Nephron (organoid): ENCODE results near the gene PTPN20.
"Not testable (repeated sequence)": the region's sequence is repeated elsewhere in the genome, so short reads cannot be mapped to it uniquely, and the experiment has no call there.

Experiments used
- H3K27ac Mint-ChIP-seq, 3 experiments: 2 replicates each; pipeline ENCODE4 v1.8.0; 2020; ENCODE audit warnings: mixed read lengths in 3 of 3, mild to moderate bottlenecking in 2 of 3, moderate library complexity in 1 of 3
- H3K27me3 Mint-ChIP-seq: 2 replicates; pipeline ENCODE4 v1.8.0; 2021; ENCODE audit warnings: low read depth, mild to moderate bottlenecking, moderate library complexity, mixed read lengths
- H3K36me3 Mint-ChIP-seq: 2 replicates; pipeline ENCODE4 v1.8.0; 2020; ENCODE audit warnings: low read depth, mixed read lengths
- H3K4me1 Mint-ChIP-seq: 2 replicates; pipeline ENCODE4 v1.8.0; 2020; ENCODE audit warnings: mixed read lengths
- H3K4me3 Mint-ChIP-seq, 3 experiments: 2 replicates each; pipeline ENCODE4 v1.8.0; 2020; ENCODE audit warnings: mild to moderate bottlenecking in 3 of 3, mixed read lengths in 3 of 3, moderate library complexity in 2 of 3
- H3K9me3 Mint-ChIP-seq: 2 replicates; pipeline ENCODE4 v1.8.0; 2020; ENCODE audit warnings: mixed read lengths
- CTCF ChIP-seq, 3 experiments: fragments of 200-600 bp; sonication (generic); IDR thresholded peaks; one replicate each; pipeline ENCODE4 v1.5.0; 2021; ENCODE audit warnings: antibody characterized with exemption in 3 of 3; ENCODE audit not compliant: unreplicated experiment in 3 of 3

Gene PTPN20, protein sequence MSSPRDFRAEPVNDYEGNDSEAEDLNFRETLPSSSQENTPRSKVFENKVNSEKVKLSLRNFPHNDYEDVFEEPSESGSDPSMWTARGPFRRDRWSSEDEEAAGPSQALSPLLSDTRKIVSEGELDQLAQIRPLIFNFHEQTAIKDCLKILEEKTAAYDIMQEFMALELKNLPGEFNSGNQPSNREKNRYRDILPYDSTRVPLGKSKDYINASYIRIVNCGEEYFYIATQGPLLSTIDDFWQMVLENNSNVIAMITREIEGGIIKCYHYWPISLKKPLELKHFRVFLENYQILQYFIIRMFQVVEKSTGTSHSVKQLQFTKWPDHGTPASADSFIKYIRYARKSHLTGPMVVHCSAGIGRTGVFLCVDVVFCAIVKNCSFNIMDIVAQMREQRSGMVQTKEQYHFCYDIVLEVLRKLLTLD

DNA sequence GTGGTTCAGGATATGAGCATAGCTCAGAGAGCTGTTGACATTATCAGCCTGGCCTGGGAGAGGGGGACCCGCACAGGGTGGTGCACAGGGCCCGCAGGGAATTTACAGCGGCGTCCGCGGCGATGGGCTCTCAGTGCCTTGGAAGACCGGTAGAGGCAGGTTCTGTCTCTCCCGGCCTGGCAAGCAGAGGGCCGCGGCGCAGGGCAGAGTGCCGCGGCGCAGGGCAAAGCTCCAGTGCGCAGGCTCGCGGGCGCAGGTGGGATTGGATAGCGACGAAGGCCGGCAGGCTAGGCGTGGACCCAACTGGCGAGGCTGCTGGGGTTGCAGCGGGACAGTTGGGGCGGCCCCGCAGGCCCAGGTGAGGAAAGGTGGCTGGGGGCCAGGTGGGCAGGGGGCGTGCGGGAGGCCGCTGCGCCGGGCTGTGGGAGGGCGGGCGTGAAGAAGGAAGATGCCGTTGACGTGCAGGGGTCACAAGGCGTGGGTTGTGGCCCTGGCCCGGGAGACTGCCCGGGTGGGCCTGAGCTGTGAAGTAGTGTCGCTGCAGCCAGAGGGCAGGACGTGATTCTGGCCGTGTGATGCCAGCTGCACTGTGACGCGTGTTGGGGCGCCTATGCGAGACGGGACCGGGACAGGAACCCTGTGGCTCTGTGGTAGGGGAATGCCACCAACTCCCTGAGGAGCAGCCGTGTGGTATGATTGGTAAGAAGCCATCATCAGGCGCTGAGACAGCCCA is at the start of gene PTPN20:
Gene PTPN20, plus strand, starts transcription at position 285 of the 733 bp plus-strand sequence. CDS start 21,072 bp downstream, outside the sequence.
- not testable (repeated sequence) for H3K27me3 Mint-ChIP-seq, H3K4me3 Mint-ChIP-seq, H3K36me3 Mint-ChIP-seq, H3K27ac Mint-ChIP-seq, H3K9me3 Mint-ChIP-seq, H3K4me1 Mint-ChIP-seq

- not testable (repeated sequence) for H3K36me3 Mint-ChIP-seq, H3K27me3 Mint-ChIP-seq, H3K9me3 Mint-ChIP-seq, H3K4me1 Mint-ChIP-seq, H3K27ac Mint-ChIP-seq, H3K4me3 Mint-ChIP-seq
Observed at GRCh38 chr10:46869716-46870115, 41.5 kb upstream of the PTPN20 start.

DNA sequence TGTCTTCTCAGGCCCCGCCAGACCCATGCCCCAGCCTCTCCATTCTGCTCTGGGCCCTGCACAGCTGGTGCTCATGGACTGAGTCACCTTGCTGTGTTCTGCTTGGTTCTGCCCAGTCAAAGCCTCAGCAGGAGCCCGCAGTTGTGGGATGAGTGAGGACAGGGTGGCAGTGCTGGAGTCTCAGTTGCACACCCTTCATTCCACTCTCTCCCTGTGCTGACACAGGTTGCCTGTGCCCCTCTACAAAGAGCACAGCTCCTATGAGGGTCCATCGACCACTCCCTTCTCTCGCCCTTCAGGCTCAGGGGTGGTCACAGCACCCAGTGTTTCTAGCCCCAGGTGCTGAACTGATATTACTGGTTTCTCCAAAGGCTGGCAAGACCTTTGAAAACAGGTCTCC is 39.6 kb upstream of the PTPN20 start:
- H3K27ac Mint-ChIP-seq, H3K4me1 Mint-ChIP-seq, H3K9me3 Mint-ChIP-seq, H3K27me3 Mint-ChIP-seq, H3K36me3 Mint-ChIP-seq, H3K4me3 Mint-ChIP-seq: not testable (repeated sequence)

GRCh38 chr10:46875304-46875703 is 35.9 kb upstream of the PTPN20 start:
- not testable (repeated sequence) for H3K4me1 Mint-ChIP-seq, H3K4me3 Mint-ChIP-seq, H3K27me3 Mint-ChIP-seq, H3K36me3 Mint-ChIP-seq, H3K27ac Mint-ChIP-seq, H3K9me3 Mint-ChIP-seq

GRCh38 chr10:46876773-46877172 is 34.5 kb upstream of the PTPN20 start:
- not testable (repeated sequence) for H3K36me3 Mint-ChIP-seq, H3K9me3 Mint-ChIP-seq, H3K27ac Mint-ChIP-seq, H3K4me3 Mint-ChIP-seq, H3K4me1 Mint-ChIP-seq, H3K27me3 Mint-ChIP-seq

GRCh38 chr10:46878761-46879160 is 32.5 kb upstream of the PTPN20 start:
- not testable (repeated sequence) for H3K36me3 Mint-ChIP-seq, H3K27me3 Mint-ChIP-seq, H3K9me3 Mint-ChIP-seq, H3K27ac Mint-ChIP-seq, H3K4me1 Mint-ChIP-seq, H3K4me3 Mint-ChIP-seq

- TF ChIP-seq CTCF (IDR thresholded peaks at IDR 0.05; ENCODE audit: unreplicated experiment in 3 of 3) = peak in 1 of 3 experiments; percentile 22
- not testable (repeated sequence) for H3K27ac Mint-ChIP-seq, H3K4me1 Mint-ChIP-seq, H3K27me3 Mint-ChIP-seq, H3K4me3 Mint-ChIP-seq, H3K36me3 Mint-ChIP-seq, H3K9me3 Mint-ChIP-seq
Observed at GRCh38 chr10:46890813-46891611, 20.2 kb upstream of the PTPN20 start.

GRCh38 chr10:46896762-46897692 is 14.2 kb upstream of the PTPN20 start:
- H3K36me3 Mint-ChIP-seq, H3K4me1 Mint-ChIP-seq, H3K4me3 Mint-ChIP-seq, H3K27ac Mint-ChIP-seq, H3K9me3 Mint-ChIP-seq, H3K27me3 Mint-ChIP-seq: not testable (repeated sequence)

DNA sequence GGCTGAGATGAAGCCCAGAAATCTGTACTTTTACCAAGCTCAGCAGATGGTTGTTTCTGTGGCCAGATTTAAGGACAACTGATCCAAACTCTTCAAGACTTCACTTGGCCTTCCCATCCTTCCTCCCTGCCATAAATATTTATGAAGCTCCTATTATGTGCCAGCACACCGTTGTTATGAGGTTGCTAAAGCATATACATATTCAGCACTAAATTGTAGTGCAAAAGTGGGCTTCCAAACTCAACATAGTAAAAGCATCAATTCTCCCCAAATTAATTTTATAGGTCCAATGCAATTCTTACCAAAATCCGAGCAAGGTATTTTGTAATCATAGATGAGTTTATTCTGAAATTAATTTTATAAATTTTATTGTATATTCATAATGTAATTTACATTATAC is 10.0 kb upstream of the PTPN20 start:
- H3K36me3 Mint-ChIP-seq, H3K9me3 Mint-ChIP-seq, H3K27ac Mint-ChIP-seq, H3K27me3 Mint-ChIP-seq, H3K4me1 Mint-ChIP-seq, H3K4me3 Mint-ChIP-seq: not testable (repeated sequence)

GRCh38 chr10:46903874-46904273 is 7.4 kb upstream of the PTPN20 start:
- H3K36me3 Mint-ChIP-seq, H3K9me3 Mint-ChIP-seq, H3K27me3 Mint-ChIP-seq, H3K4me1 Mint-ChIP-seq, H3K4me3 Mint-ChIP-seq, H3K27ac Mint-ChIP-seq: not testable (repeated sequence)

DNA sequence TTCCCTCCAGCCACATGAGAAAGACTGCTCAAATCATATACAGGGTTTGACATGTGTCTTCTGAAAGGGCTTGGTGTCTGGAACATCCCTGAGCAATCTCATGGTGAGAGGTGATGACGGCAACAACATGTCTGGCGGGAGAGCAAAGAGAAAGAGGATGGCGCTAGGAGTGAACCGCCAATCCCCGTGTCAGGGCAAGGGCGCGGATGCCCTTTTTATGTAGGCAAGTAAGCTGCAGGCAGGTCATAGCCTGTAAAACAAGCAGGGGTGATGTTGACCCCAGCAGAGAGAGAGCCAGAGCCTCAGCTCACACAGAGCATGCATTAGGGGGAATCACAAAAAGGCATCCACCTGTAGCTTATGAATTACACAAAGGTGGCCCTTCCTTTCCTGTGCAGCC is 4.9 kb upstream of the PTPN20 start:
- not testable (repeated sequence) for H3K27me3 Mint-ChIP-seq, H3K36me3 Mint-ChIP-seq, H3K4me1 Mint-ChIP-seq, H3K27ac Mint-ChIP-seq, H3K4me3 Mint-ChIP-seq, H3K9me3 Mint-ChIP-seq

DNA sequence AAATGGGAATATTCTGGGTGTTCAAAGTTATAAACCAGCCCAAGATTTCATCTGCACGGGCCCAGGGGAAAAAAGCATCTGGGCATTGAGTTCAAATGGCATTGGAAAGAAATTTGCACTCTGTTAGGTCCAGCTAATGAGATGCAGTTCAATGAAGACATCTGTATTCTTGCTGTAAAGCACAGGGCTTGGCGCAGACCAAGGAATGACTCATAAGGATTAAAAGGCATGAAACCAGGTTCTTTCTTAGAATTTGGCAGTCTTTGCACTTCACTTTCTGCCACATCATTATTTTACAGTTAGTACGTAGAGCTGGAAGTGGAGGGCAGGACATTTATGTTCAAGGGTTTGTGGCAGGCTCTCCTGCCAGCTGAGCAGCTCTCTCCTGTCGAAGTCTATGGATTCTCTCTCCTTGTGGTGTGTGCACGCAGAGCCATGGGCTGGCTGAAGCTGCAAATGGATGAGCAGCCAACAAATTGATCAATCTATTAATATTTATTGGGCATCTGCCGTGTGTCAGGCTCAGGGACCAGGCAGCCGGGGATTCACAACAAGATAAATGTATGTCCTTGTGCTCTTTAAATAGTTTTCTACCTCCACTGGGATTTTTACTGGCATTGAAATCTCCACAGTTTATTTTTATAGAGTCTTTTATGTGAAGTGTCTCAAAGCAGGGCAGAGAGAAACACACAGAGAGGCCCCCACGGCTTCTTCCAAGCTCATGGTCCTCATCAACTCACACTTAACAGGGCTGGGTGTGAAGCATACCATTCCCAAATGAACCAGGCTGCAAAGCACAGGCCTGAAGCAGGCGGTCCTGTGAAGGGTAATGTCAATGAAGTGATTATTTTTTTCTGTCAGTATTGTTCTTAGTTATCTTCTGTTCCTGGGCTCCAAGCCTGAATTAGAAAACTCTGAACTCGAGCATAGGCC is 3.8 kb upstream of the PTPN20 start:
- not testable (repeated sequence) for H3K9me3 Mint-ChIP-seq, H3K27me3 Mint-ChIP-seq, H3K4me3 Mint-ChIP-seq, H3K36me3 Mint-ChIP-seq, H3K4me1 Mint-ChIP-seq, H3K27ac Mint-ChIP-seq
